ENCODE measurements around the gene PPA2. TPM values are rescaled to one million over a fixed set of nuclear protein-coding genes. Genes with fewer than 3 reads are reported as not detected.
"Not testable (repeated sequence)": the region's sequence is repeated elsewhere in the genome, so short reads cannot be mapped to it uniquely, and the experiment has no call there.

The PPA2 gene
- polyA plus RNA-seq, 4 donors, result 93.4 to 120 (median 104) TPM

GRCh38 chr4:105461221-105461620, 12.6 kb downstream of the PPA2 start:
- DNase-seq (ENCODE audit: low read depth in 4 of 4, low spot score in 2 of 4), result no peak

GRCh38 chr4:105460306-105460705, 13.6 kb downstream of the PPA2 start:
- no peak for DNase-seq (ENCODE audit: low read depth in 4 of 4, low spot score in 2 of 4)

- DNase-seq (ENCODE audit: low read depth in 4 of 4, low spot score in 2 of 4), result not testable (repeated sequence)
Observed at GRCh38 chr4:105458541-105458940, 15.3 kb downstream of the PPA2 start.

- DNase-seq (ENCODE audit: low read depth in 4 of 4, low spot score in 2 of 4), result no peak
Observed at GRCh38 chr4:105458001-105458400, 15.9 kb downstream of the PPA2 start.

- DNase-seq (ENCODE audit: low read depth in 4 of 4, low spot score in 2 of 4), result no peak
Observed at GRCh38 chr4:105455998-105456397, 17.9 kb downstream of the PPA2 start.

DNA sequence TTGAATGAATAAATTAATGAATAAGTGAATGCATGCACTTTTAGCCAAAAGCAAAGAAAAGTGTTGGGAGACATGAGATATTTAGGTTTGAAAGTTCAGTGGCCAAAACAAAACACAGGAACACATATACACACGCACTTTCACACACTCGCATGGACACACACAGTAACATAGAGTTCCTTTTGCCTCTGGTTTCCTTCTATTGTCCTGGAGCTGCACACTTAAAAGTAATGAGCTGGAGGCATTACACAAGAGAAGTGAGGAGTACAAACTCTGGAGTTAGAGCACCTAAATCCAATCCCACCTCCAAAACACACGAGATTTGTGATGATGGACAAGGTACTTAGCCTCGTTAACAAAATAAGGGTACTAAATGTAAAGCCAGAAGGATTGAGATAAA, 18.7 kb downstream of the PPA2 start:
- no peak for DNase-seq (ENCODE audit: low read depth in 4 of 4, low spot score in 2 of 4)

- no peak for DNase-seq (ENCODE audit: low read depth in 4 of 4, low spot score in 2 of 4)
Observed at GRCh38 chr4:105453550-105454205, 20.2 kb downstream of the PPA2 start.

DNA sequence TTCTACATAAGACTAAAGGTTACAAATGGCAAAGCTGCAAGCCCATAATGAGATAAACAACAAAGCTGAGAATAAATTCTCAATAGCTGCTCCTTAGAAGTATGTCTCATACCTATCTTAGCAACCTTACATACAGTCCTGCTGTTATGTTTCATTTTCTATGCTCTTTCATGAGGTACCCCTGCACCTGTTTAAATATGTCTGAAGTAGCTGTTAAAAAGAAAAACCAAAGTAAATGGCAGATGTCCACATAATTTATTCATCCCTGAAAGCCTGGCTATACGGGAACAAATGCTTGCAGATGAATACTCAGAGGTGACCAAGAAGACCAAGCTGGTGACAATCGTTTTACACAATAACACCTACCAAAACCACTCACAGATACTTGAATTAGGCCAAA, 22.5 kb downstream of the PPA2 start:
- DNase-seq (ENCODE audit: low read depth in 4 of 4, low spot score in 2 of 4), result no peak

DNA sequence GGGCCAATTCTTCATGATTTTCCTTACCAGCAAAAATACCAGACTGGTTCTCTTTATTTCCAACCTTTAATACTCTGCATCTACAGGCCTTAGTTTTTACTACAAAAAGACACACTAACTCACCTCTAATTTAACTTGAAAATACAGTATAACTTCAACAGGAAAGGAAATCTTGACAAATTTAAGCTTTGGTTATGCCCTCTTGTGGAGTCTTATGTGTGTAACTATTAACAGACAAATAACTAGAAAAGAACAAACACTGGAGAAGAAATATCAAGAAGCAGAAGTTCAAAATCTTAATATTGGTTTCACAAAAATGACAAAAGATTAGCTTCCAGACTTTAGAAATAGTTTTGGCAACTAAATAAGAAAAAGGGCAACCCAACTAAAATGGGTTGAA, 33.0 kb downstream of the PPA2 start:
- DNase-seq (ENCODE audit: low read depth in 4 of 4, low spot score in 2 of 4), result no peak

DNA sequence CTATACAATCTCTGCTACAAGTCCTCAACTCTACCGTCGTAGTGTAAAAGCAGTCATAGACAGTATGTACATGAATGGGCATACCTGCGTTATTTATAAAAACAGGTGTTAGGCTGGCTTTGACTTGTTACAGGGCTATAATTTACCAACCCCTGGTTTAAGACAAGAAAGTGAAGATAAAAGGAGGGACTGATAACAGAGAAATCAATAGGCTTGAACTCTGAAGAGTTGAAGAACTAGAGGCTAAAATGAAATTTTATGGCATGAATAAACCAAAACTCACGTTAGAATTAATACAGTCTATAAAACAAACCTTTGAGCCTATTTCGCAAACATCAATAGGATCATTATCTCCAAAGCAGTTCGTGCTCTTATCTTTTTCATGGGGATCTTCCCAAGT, 36.2 kb downstream of the PPA2 start:
- DNase-seq (ENCODE audit: low read depth in 4 of 4, low spot score in 2 of 4), result no peak

GRCh38 chr4:105436414-105436813, 37.4 kb downstream of the PPA2 start:
- DNase-seq (ENCODE audit: low read depth in 4 of 4, low spot score in 2 of 4), result no peak

DNA sequence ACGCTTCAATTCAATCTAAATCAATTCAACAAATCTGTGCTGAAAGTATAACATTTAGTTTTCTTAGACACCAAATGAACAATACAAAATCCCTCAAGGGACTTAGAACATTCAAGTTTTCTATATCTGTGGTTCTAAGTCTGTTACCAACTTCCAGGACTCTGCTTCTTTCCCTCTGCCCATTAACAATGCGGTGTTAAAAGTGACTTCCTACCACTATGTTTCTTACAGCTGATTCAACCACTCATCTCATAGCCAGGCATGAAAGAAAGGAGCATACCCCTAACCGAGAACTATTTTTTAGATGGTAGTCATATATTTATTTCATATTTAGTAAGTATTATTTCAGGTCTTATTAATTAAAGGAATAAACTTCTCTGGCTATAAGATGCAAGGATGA, 38.9 kb downstream of the PPA2 start:
- DNase-seq (ENCODE audit: low read depth in 4 of 4, low spot score in 2 of 4), result no peak

DNA sequence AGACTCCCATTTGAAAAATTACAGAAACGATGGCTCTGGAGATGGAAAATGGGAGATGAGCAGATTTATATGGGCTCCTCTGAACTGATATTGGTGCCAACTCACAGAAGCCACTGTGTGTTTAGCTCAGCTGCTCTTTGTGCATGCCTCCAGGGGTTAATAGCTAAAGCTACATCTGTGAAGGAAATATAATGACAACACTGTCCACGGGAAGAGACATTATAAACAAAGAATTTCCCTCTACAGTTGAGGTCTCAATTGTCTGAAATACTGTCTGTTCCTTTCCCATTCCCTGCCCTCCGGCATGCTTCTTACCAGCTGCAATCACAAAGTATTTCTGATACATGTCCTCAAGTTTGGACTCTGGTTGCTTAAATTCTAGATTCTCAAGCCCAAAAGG, 40.4 kb downstream of the PPA2 start:
- DNase-seq (ENCODE audit: low read depth in 4 of 4, low spot score in 2 of 4), result no peak

GRCh38 chr4:105432438-105432837, 41.4 kb downstream of the PPA2 start:
- no peak for DNase-seq (ENCODE audit: low read depth in 4 of 4, low spot score in 2 of 4)

DNA sequence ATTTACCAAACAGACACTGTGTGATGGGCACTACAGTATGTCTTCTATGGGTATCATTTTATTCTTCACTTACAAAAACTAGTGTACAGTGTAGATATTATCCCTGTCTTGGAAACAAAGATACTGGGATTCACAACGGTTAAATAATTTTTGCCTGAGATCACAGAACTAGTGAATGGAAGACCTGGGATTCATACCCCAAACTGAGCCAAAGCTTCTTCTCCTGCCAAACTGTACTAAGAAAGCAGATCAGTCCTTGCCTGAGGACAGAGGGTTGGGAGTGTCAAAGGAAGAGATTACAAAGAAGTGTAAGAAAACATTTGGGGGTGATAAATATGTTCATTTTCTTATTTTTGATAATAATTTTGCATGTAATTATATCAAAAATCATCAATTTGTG, 43.1 kb downstream of the PPA2 start:
- DNase-seq (ENCODE audit: low read depth in 4 of 4, low spot score in 2 of 4), result no peak

DNA sequence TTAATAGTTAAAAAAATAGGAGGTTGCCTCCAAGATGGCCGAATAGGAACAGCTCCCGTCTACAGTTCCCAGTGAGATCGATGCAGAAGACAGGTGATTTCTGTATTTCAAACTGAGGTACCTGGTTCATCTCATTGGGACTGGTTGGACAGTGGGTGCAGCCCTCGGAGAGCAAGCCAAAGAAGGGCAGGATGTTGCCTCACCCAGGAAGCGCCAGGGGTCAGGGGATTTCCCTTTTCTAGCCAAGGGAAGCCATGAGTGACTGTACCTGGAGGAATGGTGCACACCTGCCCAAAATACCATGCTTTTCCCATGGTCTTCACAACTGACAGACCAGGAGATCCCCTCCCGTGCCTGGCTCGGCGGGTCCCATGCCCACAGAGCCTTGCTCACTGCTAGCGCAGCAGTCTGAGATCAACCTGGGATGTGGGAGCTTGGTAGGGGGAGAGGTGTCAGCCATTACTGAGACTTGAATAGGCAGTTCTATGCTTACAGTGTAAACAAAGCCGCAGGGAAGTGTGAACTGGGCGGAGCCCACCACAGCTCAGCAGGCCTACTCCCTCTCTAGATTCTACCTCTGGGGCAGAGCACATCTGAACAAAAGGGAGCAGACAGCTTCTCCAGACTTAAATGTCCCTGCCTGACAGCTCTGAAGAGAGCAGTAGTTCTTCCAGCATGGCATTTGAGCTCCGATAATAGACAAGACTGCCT, 47.5 kb downstream of the PPA2 start:
- DNase-seq (ENCODE audit: low read depth in 4 of 4, low spot score in 2 of 4), result no peak

GRCh38 chr4:105422207-105422920, 51.5 kb downstream of the PPA2 start:
- no peak for DNase-seq (ENCODE audit: low read depth in 4 of 4, low spot score in 2 of 4)

- no peak for DNase-seq (ENCODE audit: low read depth in 4 of 4, low spot score in 2 of 4)
Observed at GRCh38 chr4:105417624-105418023, 56.2 kb downstream of the PPA2 start.

- DNase-seq (ENCODE audit: low read depth in 4 of 4, low spot score in 2 of 4), result no peak
Observed at GRCh38 chr4:105415281-105415744, 58.5 kb downstream of the PPA2 start.

DNA sequence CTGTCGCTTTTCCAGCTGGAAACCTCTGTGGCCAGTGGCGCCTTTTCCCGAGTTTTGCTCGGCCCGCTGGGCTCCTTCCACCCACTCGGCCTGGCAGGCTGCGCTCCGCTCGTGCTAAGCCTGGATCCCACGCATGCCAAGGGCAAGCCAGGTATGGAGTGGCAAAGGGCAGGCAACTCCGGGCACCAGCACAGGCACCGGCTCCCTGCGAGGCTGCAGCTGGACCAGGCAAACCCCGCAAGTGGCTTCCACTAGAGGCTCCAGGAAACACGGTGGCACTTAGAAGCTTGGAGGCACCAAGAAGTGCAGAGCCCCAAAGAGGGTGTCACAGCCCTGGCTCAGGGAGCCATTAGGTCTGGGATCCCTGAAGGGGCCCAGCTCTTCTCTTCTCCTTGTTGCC, 59.5 kb downstream of the PPA2 start:
- no peak for DNase-seq (ENCODE audit: low read depth in 4 of 4, low spot score in 2 of 4)

GRCh38 chr4:105409135-105409534, 64.7 kb downstream of the PPA2 start:
- DNase-seq (ENCODE audit: low read depth in 4 of 4, low spot score in 2 of 4), result not testable (repeated sequence)
